ENCODE measurements around the gene GRM8. TPM values are rescaled to one million over a fixed set of nuclear protein-coding genes. Genes with fewer than 3 reads are reported as not detected.

Gene GRM8
- total RNA-seq, 1 experiment from 2014 or later = not detected

DNA sequence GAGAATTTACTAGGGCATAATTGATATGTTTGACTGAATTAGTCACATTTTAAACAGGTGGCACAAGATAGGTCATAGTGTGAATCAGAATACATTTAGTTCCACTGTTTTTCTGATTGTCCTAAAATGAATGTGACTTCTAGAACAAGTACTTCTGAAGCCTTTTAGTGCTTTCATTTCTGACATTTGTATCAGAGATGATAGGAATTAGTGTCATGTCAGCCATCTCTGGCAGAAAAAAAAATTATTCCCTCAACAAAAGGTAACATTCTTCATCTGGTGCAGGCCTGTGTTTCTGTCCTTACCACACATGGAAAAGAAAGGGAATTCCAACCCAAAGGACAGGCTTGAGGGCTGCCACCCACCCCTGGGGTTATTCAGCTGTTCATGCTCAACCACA lies 21.3 kb downstream of the GRM8 start:
- Histone ChIP-seq H3K4me1 (ENCODE audit: control insufficient read depth, insufficient read depth, low read length) (no peaks in the 10 kb centered on the region), H3K27me3 (ENCODE audit: control insufficient read depth, insufficient read depth, low read length) (peaks cover 8% of the 10 kb centered on the region; the same call in 1 of the 2 replicates), H3K36me3 (ENCODE audit: control insufficient read depth, insufficient read depth, low read length) (no peaks in the 10 kb centered on the region), H3K27ac (ENCODE audit: low read length) (no peak overlapping the region), H3K4me3 (ENCODE audit: low read depth in 2 of 2, low read length in 2 of 2) (no peak overlapping the region), H3K9me3 (ENCODE audit: control insufficient read depth, insufficient read depth, low read depth, low read length) (no peaks in the 10 kb centered on the region)
- POLR2A ChIA-PET = no interaction called here
- ATAC-seq (no peak), DNase-seq (ENCODE audit: low read depth, low spot score) (no peak)
- in situ Hi-C loops (cut with HindIII; ENCODE audit: low pct_unique_long_range_greater_than_20kb, low sequenced_read_pairs) = no loop called here
- CTCF ChIA-PET = no interaction called here
- intact Hi-C loops (cut with micrococcal nuclease; ENCODE audit: unreplicated experiment) = no loop called here
- no peak for TF ChIP-seq TCF7L2 (IDR thresholded peaks at IDR 0.05; ENCODE audit: low read depth, low read length)
- no peak for TF ChIP-seq SIN3A (IDR thresholded peaks at IDR 0.05; ENCODE audit: borderline replicate concordance, insufficient read depth, low read depth, low read length)
- TF ChIP-seq, protein P1, sequence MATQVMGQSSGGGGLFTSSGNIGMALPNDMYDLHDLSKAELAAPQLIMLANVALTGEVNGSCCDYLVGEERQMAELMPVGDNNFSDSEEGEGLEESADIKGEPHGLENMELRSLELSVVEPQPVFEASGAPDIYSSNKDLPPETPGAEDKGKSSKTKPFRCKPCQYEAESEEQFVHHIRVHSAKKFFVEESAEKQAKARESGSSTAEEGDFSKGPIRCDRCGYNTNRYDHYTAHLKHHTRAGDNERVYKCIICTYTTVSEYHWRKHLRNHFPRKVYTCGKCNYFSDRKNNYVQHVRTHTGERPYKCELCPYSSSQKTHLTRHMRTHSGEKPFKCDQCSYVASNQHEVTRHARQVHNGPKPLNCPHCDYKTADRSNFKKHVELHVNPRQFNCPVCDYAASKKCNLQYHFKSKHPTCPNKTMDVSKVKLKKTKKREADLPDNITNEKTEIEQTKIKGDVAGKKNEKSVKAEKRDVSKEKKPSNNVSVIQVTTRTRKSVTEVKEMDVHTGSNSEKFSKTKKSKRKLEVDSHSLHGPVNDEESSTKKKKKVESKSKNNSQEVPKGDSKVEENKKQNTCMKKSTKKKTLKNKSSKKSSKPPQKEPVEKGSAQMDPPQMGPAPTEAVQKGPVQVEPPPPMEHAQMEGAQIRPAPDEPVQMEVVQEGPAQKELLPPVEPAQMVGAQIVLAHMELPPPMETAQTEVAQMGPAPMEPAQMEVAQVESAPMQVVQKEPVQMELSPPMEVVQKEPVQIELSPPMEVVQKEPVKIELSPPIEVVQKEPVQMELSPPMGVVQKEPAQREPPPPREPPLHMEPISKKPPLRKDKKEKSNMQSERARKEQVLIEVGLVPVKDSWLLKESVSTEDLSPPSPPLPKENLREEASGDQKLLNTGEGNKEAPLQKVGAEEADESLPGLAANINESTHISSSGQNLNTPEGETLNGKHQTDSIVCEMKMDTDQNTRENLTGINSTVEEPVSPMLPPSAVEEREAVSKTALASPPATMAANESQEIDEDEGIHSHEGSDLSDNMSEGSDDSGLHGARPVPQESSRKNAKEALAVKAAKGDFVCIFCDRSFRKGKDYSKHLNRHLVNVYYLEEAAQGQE (IDR thresholded peaks at IDR 0.05; ENCODE audit: insufficient read depth in 1 of 2, low read depth in 2 of 2, low read length in 1 of 2) = no peak
- TF ChIP-seq, protein P2, sequence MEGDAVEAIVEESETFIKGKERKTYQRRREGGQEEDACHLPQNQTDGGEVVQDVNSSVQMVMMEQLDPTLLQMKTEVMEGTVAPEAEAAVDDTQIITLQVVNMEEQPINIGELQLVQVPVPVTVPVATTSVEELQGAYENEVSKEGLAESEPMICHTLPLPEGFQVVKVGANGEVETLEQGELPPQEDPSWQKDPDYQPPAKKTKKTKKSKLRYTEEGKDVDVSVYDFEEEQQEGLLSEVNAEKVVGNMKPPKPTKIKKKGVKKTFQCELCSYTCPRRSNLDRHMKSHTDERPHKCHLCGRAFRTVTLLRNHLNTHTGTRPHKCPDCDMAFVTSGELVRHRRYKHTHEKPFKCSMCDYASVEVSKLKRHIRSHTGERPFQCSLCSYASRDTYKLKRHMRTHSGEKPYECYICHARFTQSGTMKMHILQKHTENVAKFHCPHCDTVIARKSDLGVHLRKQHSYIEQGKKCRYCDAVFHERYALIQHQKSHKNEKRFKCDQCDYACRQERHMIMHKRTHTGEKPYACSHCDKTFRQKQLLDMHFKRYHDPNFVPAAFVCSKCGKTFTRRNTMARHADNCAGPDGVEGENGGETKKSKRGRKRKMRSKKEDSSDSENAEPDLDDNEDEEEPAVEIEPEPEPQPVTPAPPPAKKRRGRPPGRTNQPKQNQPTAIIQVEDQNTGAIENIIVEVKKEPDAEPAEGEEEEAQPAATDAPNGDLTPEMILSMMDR (IDR thresholded peaks at IDR 0.05) = no peak
- TF ChIP-seq POLR2AphosphoS5 (IDR thresholded peaks at IDR 0.05; ENCODE audit: low read depth, low read length) = no peak
- no TSS peak for BruUV-seq (replicated peaks)

DNA sequence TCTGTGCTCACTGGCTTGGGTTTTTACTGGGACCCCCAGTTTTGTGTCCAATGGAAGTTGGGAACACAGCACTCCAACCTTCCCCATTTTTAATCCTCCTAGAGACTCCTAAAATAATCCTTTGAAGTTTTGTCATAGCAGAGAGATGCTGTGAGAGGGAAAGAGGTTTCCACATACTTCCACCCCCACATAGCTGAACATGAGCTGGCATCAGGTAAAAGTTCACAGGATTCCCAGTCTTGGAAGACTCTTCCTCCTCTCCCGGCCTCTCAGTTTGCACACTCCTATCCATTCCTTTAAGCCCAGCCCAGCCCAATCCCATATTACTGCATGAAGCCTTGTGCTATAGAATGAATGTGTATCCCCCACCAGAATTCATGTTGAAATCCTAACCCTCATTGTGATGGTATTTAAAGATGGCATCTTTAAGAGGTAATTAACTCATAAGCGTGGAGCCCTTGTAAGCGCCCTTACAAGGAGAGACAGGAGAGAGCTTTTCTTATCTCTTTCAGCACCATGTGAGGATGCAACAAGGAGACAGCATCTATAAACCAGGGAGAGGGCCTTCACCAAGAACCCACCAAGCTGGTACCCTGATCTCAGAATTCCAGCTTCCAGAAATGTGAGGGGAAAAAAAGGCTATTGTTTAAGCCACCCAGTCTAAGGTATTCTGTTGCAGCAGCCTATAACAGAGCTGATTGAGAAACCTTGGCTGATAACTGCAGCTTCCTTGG lies 22.4 kb downstream of the GRM8 start:
- H3K9me3 ChIP-seq (ENCODE audit: control insufficient read depth, insufficient read depth, low read depth, low read length) = no peaks in the 10 kb centered on the region
- DNase-seq (ENCODE audit: low read depth, low spot score) (no peak), ATAC-seq (no peak)
- no peak overlapping the region for H3K4me3 ChIP-seq (ENCODE audit: low read depth in 2 of 2, low read length in 2 of 2)
- TF ChIP-seq, protein P1 (IDR thresholded peaks at IDR 0.05; ENCODE audit: insufficient read depth in 1 of 2, low read depth in 2 of 2, low read length in 1 of 2) = no peak
- TF ChIP-seq POLR2AphosphoS5 (IDR thresholded peaks at IDR 0.05; ENCODE audit: low read depth, low read length) = no peak
- no peak for TF ChIP-seq SIN3A (IDR thresholded peaks at IDR 0.05; ENCODE audit: borderline replicate concordance, insufficient read depth, low read depth, low read length)
- TF ChIP-seq TCF7L2 (IDR thresholded peaks at IDR 0.05; ENCODE audit: low read depth, low read length) = no peak
- TF ChIP-seq, protein P2 (IDR thresholded peaks at IDR 0.05) = no peak
- no TSS peak for BruUV-seq (replicated peaks)
- ChIA-PET POLR2A (no interaction called here), CTCF (no interaction called here)
- intact Hi-C loops (cut with micrococcal nuclease; ENCODE audit: unreplicated experiment) = no loop called here
- H3K4me1 ChIP-seq (ENCODE audit: control insufficient read depth, insufficient read depth, low read length) = no peaks in the 10 kb centered on the region
- H3K27ac ChIP-seq (ENCODE audit: low read length) = no peak overlapping the region
- H3K36me3 ChIP-seq (ENCODE audit: control insufficient read depth, insufficient read depth, low read length) = no peaks in the 10 kb centered on the region
- in situ Hi-C loops (cut with HindIII; ENCODE audit: low pct_unique_long_range_greater_than_20kb, low sequenced_read_pairs) = no loop called here
- H3K27me3 ChIP-seq (ENCODE audit: control insufficient read depth, insufficient read depth, low read length) = peaks cover 8% of the 10 kb centered on the region; the same call in 1 of the 2 replicates
